Coronary artery (tissue), 2 donors: ENCODE results near the gene PARP3.
A peak's percentile ranks its signal among the peaks of the same experiment; 100 is the strongest.

Experiments used
- DNase-seq: peaks from one replicate; pipeline ENCODE4 v3.0.0-alpha.2; 2017; ENCODE audit warnings: low spot score
- H3K27ac ChIP-seq, 2 donors: fragments of 200-600 bp; sonication (generic); one replicate each; pipeline ENCODE4 v1.5.1; 2016 to 2019
- H3K4me3 ChIP-seq: fragments of 200-600 bp; sonication (generic); 2 replicates; pipeline ENCODE4 v1.5.1; 2016; ENCODE audit warnings: mild to moderate bottlenecking, moderate library complexity
- CTCF ChIP-seq: fragments of 200-600 bp; sonication (generic); IDR thresholded peaks from one replicate; pipeline ENCODE4 v1.5.1; 2019; ENCODE audit warnings: antibody characterized with exemption

The PARP3 gene

GRCh38 chr3:51953445-51953844 is 11.3 kb downstream of the PARP3 start:
- TF ChIP-seq CTCF: no peak
- DNase-seq: no peak
- no peak overlapping the region for H3K4me3 ChIP-seq
- H3K27ac ChIP-seq: no peak overlapping the region

GRCh38 chr3:51954105-51954504 is 11.9 kb downstream of the PARP3 start:
- Histone ChIP-seq H3K4me3 (no peak overlapping the region), H3K27ac (no peak overlapping the region)
- no peak for TF ChIP-seq CTCF
- no peak for DNase-seq

GRCh38 chr3:51954713-51955112 is 12.6 kb downstream of the PARP3 start:
- no peak for TF ChIP-seq CTCF
- no peak overlapping the region for H3K4me3 ChIP-seq
- no peak for DNase-seq
- no peak overlapping the region for H3K27ac ChIP-seq

GRCh38 chr3:51955175-51955892 is 13.2 kb downstream of the PARP3 start, which contains the start of gene GPR62:
Gene GPR62 (plus strand): TSS chr3:51955381. CDS start chr3:51955653, 272 bp downstream.
- no peak for DNase-seq
- Histone ChIP-seq H3K4me3 (peak within 1 kb of the TSS; percentile 59), H3K27ac (peak within 1 kb of the TSS; percentile 62 to 67)
- no peak for TF ChIP-seq CTCF

GRCh38 chr3:51955893-51956770 is 14.0 kb downstream of the PARP3 start:
- peak; percentile 38 for TF ChIP-seq CTCF
- peak overlapping the region; percentile 62 to 67 for H3K27ac ChIP-seq

GRCh38 chr3:51957520-51958205 is 15.5 kb downstream of the PARP3 start:
- no peak overlapping the region for H3K4me3 ChIP-seq
- DNase-seq: no peak
- TF ChIP-seq CTCF: no peak
- H3K27ac ChIP-seq: no peak overlapping the region

More at GRCh38 chr3:51955893-51956770, 14.0 kb downstream of the PARP3 start:
- no peak for DNase-seq
- peak overlapping the region; percentile 59 for H3K4me3 ChIP-seq
